GM12878 (cell line): ENCODE data around the gene AFF2. TPM values are rescaled to one million over a fixed set of nuclear protein-coding genes. Genes with fewer than 3 reads are reported as not detected.

Experiments
- ATAC-seq: fragments of 200-7000 bp; cut with Tn5 transposase; 3 replicates; pipeline ENCODE4 v1.9.1; 2020; ENCODE audit warnings: mild to moderate bottlenecking, moderate library complexity
- BruUV-seq: library from RNA; stranded (reverse); fragments of 400-500 nt; replicated peaks from 2 replicates; lab custom pipeline; 2021; lab: Mats Ljungman, UMichigan
- CTCF ChIA-PET: fragments of 300-600 bp; sonication (Branson Sonifier 250); formaldehyde crosslinking; extraction: SDS; loops from one replicate; lab custom pipeline; 2021; ENCODE audit warnings: inconsistent platforms; lab: Yijun Ruan, JAX
- POLR2A ChIA-PET: fragments of 350-600 bp; formaldehyde crosslinking; extraction: SDS; loops from one replicate; lab custom pipeline; 2021; ENCODE audit warnings: inconsistent platforms; lab: Charles Lee
- RAD21 ChIA-PET: fragments of 300-600 bp; sonication (Branson Sonifier 250); formaldehyde crosslinking; loops from one replicate; lab custom pipeline; 2023; ENCODE audit warnings: antibody characterized with exemption; ENCODE audit not compliant: unreplicated experiment; lab: Charles Lee
- SMC1A ChIA-PET: fragments of 300-600 bp; sonication (Branson Sonifier 250); formaldehyde crosslinking; loops from one replicate; lab custom pipeline; 2023; ENCODE audit not compliant: unreplicated experiment, uncharacterized antibody; lab: Charles Lee
- DNase-seq: peaks from one replicate; pipeline ENCODE4 v3.0.0-alpha.2; 2011; ENCODE audit warnings: low read depth, low spot score
- FAIRE-seq: peaks from 3 replicates; lab custom pipeline; 2011; peaks lifted over from hg19 to GRCh38; lab: Jason Lieb, UNC
- H2AFZ ChIP-seq: 2 replicates; pipeline ENCODE4 v1.6.0; 2011; ENCODE audit warnings: low read depth, low read length, control low read depth; ENCODE audit not compliant: control insufficient read depth
- H3K27ac ChIP-seq: 2 replicates; pipeline ENCODE4 v1.5.1; 2011; ENCODE audit warnings: control low read depth; ENCODE audit not compliant: control insufficient read depth, insufficient read depth
- H3K27me3 ChIP-seq, 2 experiments: replicated peaks in 1 of 2; 2 replicates each; pipeline versions ENCODE4 v1.6.0 to v1.6.1; 2011; ENCODE audit warnings: low read length in 1 of 2; ENCODE audit not compliant: control insufficient read depth in 2 of 2, insufficient read depth in 2 of 2
- H3K36me3 ChIP-seq, 2 experiments: 2 replicates each; pipeline ENCODE4 v1.5.1; 2011; ENCODE audit warnings: low read length in 1 of 2; ENCODE audit not compliant: control insufficient read depth in 2 of 2, insufficient read depth in 2 of 2
- H3K4me1 ChIP-seq: 2 replicates; pipeline ENCODE4 v1.6.1; 2011; ENCODE audit warnings: mild to moderate bottlenecking, low read length, moderate library complexity, mixed read lengths; ENCODE audit not compliant: control insufficient read depth, insufficient read depth
- H3K4me2 ChIP-seq: 2 replicates; pipeline ENCODE4 v1.6.0; 2011; ENCODE audit warnings: control low read depth; ENCODE audit not compliant: control insufficient read depth, insufficient read depth
- H3K4me3 ChIP-seq: fragments of 200-600 bp; sonication (generic); 2 replicates; pipeline ENCODE4 v1.5.1; 2016
- H3K79me2 ChIP-seq: 2 replicates; pipeline ENCODE4 v1.6.0; 2011; ENCODE audit warnings: low read length; ENCODE audit not compliant: control insufficient read depth, insufficient read depth
- H3K9ac ChIP-seq: 2 replicates; pipeline ENCODE4 v1.8.0; 2011; ENCODE audit warnings: low read length, control low read depth, mixed read lengths; ENCODE audit not compliant: control insufficient read depth, insufficient read depth
- H3K9me3 ChIP-seq: replicated peaks from 3 replicates; pipeline ENCODE4 v1.5.1; 2011; ENCODE audit warnings: mild to moderate bottlenecking, low read length; ENCODE audit not compliant: control insufficient read depth, insufficient read depth
- H4K20me1 ChIP-seq: 2 replicates; pipeline ENCODE4 v1.6.0; 2011; ENCODE audit not compliant: control insufficient read depth, insufficient read depth
- ATF7 ChIP-seq: fragments of 450-650 bp; IDR thresholded peaks from 2 replicates; pipeline ENCODE4 v1.6.1; 2016; ENCODE audit warnings: low read depth, mild to moderate bottlenecking
- BHLHE40 ChIP-seq, 2 experiments: fragments of 450-650 bp in 1 of 2; IDR thresholded peaks; 2 replicates each; pipeline ENCODE4 v1.6.1; 2011 to 2017; ENCODE audit warnings: low read depth in 2 of 2, borderline replicate concordance in 1 of 2, improper control_type of control experiment in 1 of 2, low read length in 1 of 2, mild to moderate bottlenecking in 1 of 2
- BMI1 ChIP-seq: fragments of 450-650 bp; IDR thresholded peaks from 2 replicates; pipeline ENCODE4 v1.6.1; 2016; ENCODE audit warnings: mild to moderate bottlenecking, moderate library complexity, borderline replicate concordance
- DPF2 ChIP-seq: fragments of 450-650 bp; IDR thresholded peaks from 2 replicates; pipeline ENCODE4 v1.6.1; 2017; ENCODE audit warnings: mild to moderate bottlenecking
- E2F4 ChIP-seq: IDR thresholded peaks from 2 replicates; pipeline ENCODE4 v1.6.1; 2012; ENCODE audit warnings: low read depth, low read length, improper control_type of control experiment
- EED ChIP-seq: sonication (generic); IDR thresholded peaks from 2 replicates; pipeline ENCODE4 v1.6.1; 2016; ENCODE audit warnings: antibody characterized with exemption, low read depth
- ETV6 ChIP-seq, 2 experiments: fragments of 450-650 bp in 1 of 2; IDR thresholded peaks in 1 of 2; conservative IDR thresholded peaks in 1 of 2; 2 replicates each; pipeline ENCODE4 v1.6.1; 2014; ENCODE audit warnings: antibody characterized with exemption in 1 of 2, borderline replicate concordance in 1 of 2, low read depth in 1 of 2, mild to moderate bottlenecking in 1 of 2, moderate library complexity in 1 of 2
- JUND ChIP-seq: IDR thresholded peaks from 2 replicates; pipeline ENCODE4 v1.6.1; 2012; ENCODE audit warnings: low read depth, mild to moderate bottlenecking, low read length, improper control_type of control experiment, moderate library complexity
- MYB ChIP-seq: fragments of 150-350 bp; IDR thresholded peaks from 2 replicates; pipeline ENCODE4 v1.6.1; 2014; ENCODE audit warnings: mild to moderate bottlenecking, low read depth, low read length, borderline replicate concordance
- NFIC ChIP-seq: IDR thresholded peaks from 2 replicates; pipeline ENCODE4 v1.6.1; 2012; ENCODE audit warnings: low read depth, mild to moderate bottlenecking, inconsistent platforms, low read length, moderate library complexity
- NFYA ChIP-seq: IDR thresholded peaks from 2 replicates; pipeline ENCODE4 v1.6.1; 2011; ENCODE audit warnings: low read depth, mild to moderate bottlenecking, low read length, improper control_type of control experiment, borderline replicate concordance
- RFX5 ChIP-seq: IDR thresholded peaks from 2 replicates; pipeline ENCODE4 v1.6.1; 2011; ENCODE audit warnings: low read depth, low read length, improper control_type of control experiment
- RUNX3 ChIP-seq: IDR thresholded peaks from 2 replicates; pipeline ENCODE4 v1.6.1; 2012; ENCODE audit warnings: low read length, inconsistent platforms
- SMARCA5 ChIP-seq: fragments of 450-650 bp; IDR thresholded peaks from 2 replicates; pipeline ENCODE4 v1.6.1; 2017; ENCODE audit warnings: mild to moderate bottlenecking
- SPI1 ChIP-seq: IDR thresholded peaks from 2 replicates; pipeline ENCODE4 v1.6.1; 2011; ENCODE audit warnings: low read depth, mild to moderate bottlenecking, low read length, moderate library complexity, borderline replicate concordance; ENCODE audit not compliant: insufficient read depth
- ZBED1 ChIP-seq: IDR thresholded peaks from 2 replicates; pipeline ENCODE4 v1.6.1; 2016; ENCODE audit warnings: borderline replicate concordance
- WGBS: methylation state at CpG from one replicate; pipeline ENCODE4 v1.1.6; 2016; ENCODE audit warnings: low lambda C conversion rate; ENCODE audit not compliant: insufficient replicate concordance, insufficient coverage; ENCODE audit errors: missing lambda C conversion rate; 5-methylcytosine and 5-hydroxymethylcytosine counted together
- in situ Hi-C: fragments of 300-500 bp; cut with MboI; formaldehyde crosslinking; loops from 9 replicates; pipeline ENCODE4 v1.14.3; 2018; ENCODE audit warnings: mixed read lengths
- intact Hi-C: fragments of 100-400 bp; cut with micrococcal nuclease; formaldehyde crosslinking; loops from one replicate; pipeline ENCODE4 v1.14.2; 2022; ENCODE audit not compliant: unreplicated experiment
- polyA plus RNA-seq, 11 experiments: library from polyadenylated mRNA; depleted of rRNA in 4 of 11; unstranded in 6 of 11; stranded (reverse) in 5 of 11; fragments of >200 nt; fragmentation: Nextera tagmentation in 4 of 11; fragmentation: Illumina TruSeq in 1 of 11; extraction: Ambion mirVana in 4 of 11; extraction: Trizol in 1 of 11; gene quantifications; 1 replicate in 1 of 11; 2 replicates in 10 of 11; pipeline versions ENCODE4 v1.2.1 to v1.2.3, GENCODE V29; 2011 to 2016; ENCODE audit warnings: inconsistent platforms in 2 of 11, missing spikeins in 2 of 11, low read depth in 1 of 11
- total RNA-seq, 4 experiments: library from RNA; depleted of rRNA in 3 of 4; stranded (reverse); fragments of >200 nt in 3 of 4; fragmentation: Illumina TruSeq in 1 of 4; extraction: Trizol in 1 of 4; gene quantifications; 2 replicates each; pipeline versions ENCODE4 v1.2.1 to v1.2.3, GENCODE V29; 2013 to 2021
- TF ChIP-seq, protein P1 (sequence below): IDR thresholded peaks from 2 replicates; pipeline ENCODE4 v1.6.1; 2012; ENCODE audit warnings: low read length, inconsistent platforms
- TF ChIP-seq, protein P2 (sequence below): fragments of 150-350 bp; IDR thresholded peaks from 2 replicates; pipeline ENCODE4 v1.6.1; 2014; ENCODE audit warnings: mild to moderate bottlenecking, low read depth, low read length

Gene AFF2
- total and polyA plus RNA-seq, 10 of the 15 experiments (the other 5 are each of a cell fraction or from before 2014, with no cell fraction given), result under 0.01 to 0.03 TPM; not detected in 8

DNA sequence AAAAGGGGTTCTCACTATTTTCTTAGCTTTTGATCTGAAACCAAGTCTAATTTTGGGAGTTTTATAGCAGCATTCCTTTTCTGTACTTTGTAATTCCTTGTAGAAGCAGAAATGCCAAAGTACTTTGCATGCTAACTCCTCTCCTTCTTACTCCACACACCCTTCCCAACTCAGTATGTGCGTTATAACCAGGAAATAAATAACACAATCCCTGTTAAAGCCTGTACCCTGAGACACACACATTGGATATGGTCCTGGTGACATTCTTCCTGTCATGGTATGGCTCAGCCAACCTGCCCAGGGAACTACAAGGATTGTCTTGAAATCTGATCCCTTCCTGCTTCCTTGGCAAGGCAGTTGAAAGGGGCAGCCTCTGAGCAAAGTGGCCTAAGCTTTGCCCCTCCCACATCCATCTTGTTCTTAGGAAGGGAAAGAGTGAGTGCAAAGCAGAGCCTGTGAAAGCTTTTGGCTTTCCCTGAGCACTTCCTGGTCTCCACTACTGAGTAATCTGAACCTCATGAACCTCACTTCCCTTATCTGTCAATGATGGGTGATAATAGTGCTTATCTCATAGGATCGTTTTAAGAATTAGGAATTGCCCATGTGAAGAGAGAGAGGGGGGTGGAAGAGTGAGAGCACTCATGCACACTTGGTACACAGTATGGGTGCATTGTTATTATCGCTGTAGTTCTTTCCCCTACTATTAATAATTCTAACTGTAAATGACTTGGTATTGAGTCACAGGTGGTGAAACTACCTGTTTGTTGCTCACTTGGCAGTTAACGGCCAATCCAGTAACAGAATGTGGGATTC lies 109.3 kb downstream of the AFF2 start:
- peak overlapping the region; percentile 37 for H3K4me3 ChIP-seq
- no peaks in the 10 kb centered on the region for H3K36me3 ChIP-seq
- H3K4me1 ChIP-seq, result peaks cover 13% of the 10 kb centered on the region
- CTCF ChIA-PET, result interaction anchor here (1.0 to 2.1 kb wide), 2 partner anchors 16 to 79 kb away, joined by 5 to 6 read pairs; no protein-coding TSS in a partner anchor
- H2AFZ ChIP-seq, result peak overlapping the region; percentile 77
- SMC1A ChIA-PET, result interaction anchor here (0.7 to 2.4 kb wide), 7 partner anchors 9 to 629 kb away, joined by 3 to 7 read pairs (median 3); no protein-coding TSS in a partner anchor
- POLR2A ChIA-PET, result no interaction called here
- no TSS peak for BruUV-seq
- WGBS, result 26% methylated on average over 4 of the region's 4 CpGs
- H3K27ac ChIP-seq, result peak overlapping the region; percentile 75
- intact Hi-C loops, result loop anchor here (5.0 to 10.0 kb wide), 3 partner anchors 142 to 595 kb away; no protein-coding TSS in a partner anchor
- H3K79me2 ChIP-seq, result no peaks in the 10 kb centered on the region
- RAD21 ChIA-PET, result interaction anchor here (1.0 kb wide), 2 partner anchors 9 to 638 kb away, joined by 3 to 4 read pairs; no protein-coding TSS in a partner anchor
- DNase-seq (peak; percentile 40), FAIRE-seq (no peak), ATAC-seq (peak; percentile 90)
- in situ Hi-C loops, result no loop called here
- H3K9me3 ChIP-seq, result no peaks in the 10 kb centered on the region
- H3K4me2 ChIP-seq, result peak overlapping the region; percentile 79
- H3K9ac ChIP-seq, result 0 out of 2 replicates have a peak overlapping the region, but pooled peaks have one; percentile 16
- H4K20me1 ChIP-seq, result no peaks in the 10 kb centered on the region
- no peaks in the 10 kb centered on the region for H3K27me3 ChIP-seq
- peak; percentile 48 for TF ChIP-seq ATF7
- TF ChIP-seq, protein P1, sequence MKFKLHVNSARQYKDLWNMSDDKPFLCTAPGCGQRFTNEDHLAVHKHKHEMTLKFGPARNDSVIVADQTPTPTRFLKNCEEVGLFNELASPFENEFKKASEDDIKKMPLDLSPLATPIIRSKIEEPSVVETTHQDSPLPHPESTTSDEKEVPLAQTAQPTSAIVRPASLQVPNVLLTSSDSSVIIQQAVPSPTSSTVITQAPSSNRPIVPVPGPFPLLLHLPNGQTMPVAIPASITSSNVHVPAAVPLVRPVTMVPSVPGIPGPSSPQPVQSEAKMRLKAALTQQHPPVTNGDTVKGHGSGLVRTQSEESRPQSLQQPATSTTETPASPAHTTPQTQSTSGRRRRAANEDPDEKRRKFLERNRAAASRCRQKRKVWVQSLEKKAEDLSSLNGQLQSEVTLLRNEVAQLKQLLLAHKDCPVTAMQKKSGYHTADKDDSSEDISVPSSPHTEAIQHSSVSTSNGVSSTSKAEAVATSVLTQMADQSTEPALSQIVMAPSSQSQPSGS, result peak; percentile 60
- 0 out of 2 replicates have a peak, but pooled peaks have one; percentile 34 for TF ChIP-seq ZBED1
- 0 out of 2 replicates have a peak, but pooled peaks have one; percentile 3 for TF ChIP-seq JUND
- peak; percentile 65 for TF ChIP-seq EED
- peak in 1 of 2 experiments; percentile 23; a peak in 1 of 4 replicates for TF ChIP-seq ETV6 (conservative IDR thresholded peaks at IDR 0.05 in 1 of 2, IDR thresholded peaks at IDR 0.05 in 1 of 2; ENCODE audit: borderline replicate concordance in 1 of 2, low read depth in 1 of 2)
- peak; percentile 70 for TF ChIP-seq NFIC
- TF ChIP-seq RUNX3, result peak; percentile 36; the same call in 1 of the 2 replicates
- no peak for TF ChIP-seq E2F4
- TF ChIP-seq SMARCA5, result peak; percentile 82; the same call in 1 of the 2 replicates
- TF ChIP-seq, protein P2, sequence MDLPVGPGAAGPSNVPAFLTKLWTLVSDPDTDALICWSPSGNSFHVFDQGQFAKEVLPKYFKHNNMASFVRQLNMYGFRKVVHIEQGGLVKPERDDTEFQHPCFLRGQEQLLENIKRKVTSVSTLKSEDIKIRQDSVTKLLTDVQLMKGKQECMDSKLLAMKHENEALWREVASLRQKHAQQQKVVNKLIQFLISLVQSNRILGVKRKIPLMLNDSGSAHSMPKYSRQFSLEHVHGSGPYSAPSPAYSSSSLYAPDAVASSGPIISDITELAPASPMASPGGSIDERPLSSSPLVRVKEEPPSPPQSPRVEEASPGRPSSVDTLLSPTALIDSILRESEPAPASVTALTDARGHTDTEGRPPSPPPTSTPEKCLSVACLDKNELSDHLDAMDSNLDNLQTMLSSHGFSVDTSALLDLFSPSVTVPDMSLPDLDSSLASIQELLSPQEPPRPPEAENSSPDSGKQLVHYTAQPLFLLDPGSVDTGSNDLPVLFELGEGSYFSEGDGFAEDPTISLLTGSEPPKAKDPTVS, result no peak
- peak; percentile 62; the same call in 1 of the 2 replicates for TF ChIP-seq MYB
- TF ChIP-seq BHLHE40 (IDR thresholded peaks at IDR 0.05; ENCODE audit: borderline replicate concordance in 1 of 2, low read depth in 2 of 2, low read length in 1 of 2), result peak; percentile 24 to 40; a peak in 1 of 4 replicates
- TF ChIP-seq BMI1, result no peak
- TF ChIP-seq SPI1, result peak; percentile 63; the same call in 1 of the 2 replicates
- no peak for TF ChIP-seq RFX5
- TF ChIP-seq NFYA, result no peak
- peak; percentile 62; the same call in 1 of the 2 replicates for TF ChIP-seq DPF2
